ENCODE measurements around the gene ACSF3. TPM values are rescaled to one million over a fixed set of nuclear protein-coding genes. Genes with fewer than 3 reads are reported as not detected.

The ACSF3 gene
- total RNA-seq, 1 experiment from 2014 or later, result 11.8 TPM

DNA sequence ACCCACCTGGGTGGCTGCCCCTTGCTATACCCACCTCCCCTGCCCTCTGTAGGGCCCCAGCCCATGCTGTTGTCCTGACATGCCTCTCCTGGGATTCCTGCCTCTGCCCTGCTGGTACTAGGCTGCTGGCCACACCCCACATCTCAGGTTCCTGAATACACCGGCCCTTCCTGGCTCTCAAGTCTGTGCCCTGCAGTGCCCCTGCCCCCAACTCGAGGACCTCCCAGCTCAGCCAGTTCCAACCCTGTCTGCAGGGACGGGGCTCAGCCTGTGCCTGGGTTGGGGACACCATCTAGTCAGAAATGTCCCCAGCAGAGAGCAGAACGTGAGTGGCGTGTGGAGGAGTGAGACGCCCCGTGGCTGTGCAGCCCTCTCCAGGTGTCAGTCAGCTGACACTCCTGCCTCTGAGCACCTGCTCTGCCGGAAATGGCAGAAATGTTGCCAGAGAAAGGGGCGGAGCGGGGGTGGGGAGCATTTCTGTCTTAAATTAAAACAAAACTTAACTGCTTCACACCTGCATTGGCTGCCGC lies 28.7 kb downstream of the ACSF3 start:
- H3K9me3 ChIP-seq (replicated peaks), result no peaks in the 10 kb centered on the region
- H3K4me3 ChIP-seq, result no peak overlapping the region
- no peak overlapping the region for H3K27ac ChIP-seq
- no peaks in the 10 kb centered on the region for H3K27me3 ChIP-seq
- DNase-seq, result no peak
- H3K4me1 ChIP-seq, result no peaks in the 10 kb centered on the region
- no peaks in the 10 kb centered on the region for H3K36me3 ChIP-seq

DNA sequence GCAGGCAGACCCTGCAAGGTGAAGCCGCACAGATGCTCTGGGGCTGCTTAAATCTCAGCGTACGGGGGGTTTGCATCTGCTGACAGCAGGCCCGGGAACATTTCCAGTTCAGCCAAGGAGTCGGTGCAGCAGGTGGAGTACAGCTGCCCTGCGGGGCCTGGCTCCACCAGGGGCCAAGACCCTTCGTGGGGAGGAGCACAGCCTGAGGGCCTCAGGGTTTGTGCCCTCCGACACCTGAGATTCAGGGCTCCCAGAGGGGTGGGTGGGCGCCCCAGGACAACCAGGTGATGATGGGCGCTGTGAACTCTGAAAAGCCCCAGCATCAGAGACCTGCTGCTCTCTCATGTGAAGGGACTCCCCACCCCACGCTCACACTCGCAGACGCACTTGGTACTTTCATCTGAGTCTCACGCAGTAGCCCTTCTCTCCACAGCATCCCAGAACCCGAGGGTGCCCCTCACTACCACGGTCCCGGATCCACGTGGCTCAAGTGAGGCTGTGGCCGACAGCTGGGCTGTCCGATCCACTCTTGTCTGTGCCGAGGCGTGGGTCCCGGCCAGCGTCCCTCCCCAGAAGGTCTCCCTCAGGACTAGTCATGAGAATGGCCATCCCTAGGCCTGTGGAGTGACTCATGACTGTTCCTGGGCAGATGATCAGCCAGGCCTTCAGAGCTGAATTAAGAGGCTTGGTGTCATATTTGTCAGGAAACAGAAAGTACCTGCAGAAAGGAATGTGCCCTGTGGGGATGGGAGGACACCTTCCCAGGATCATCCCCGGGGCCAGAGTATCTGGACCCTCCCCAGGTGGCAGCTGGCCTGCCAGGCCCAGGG lies 29.6 kb downstream of the ACSF3 start:
- no peaks in the 10 kb centered on the region for H3K27me3 ChIP-seq
- no peak for DNase-seq
- H3K9me3 ChIP-seq (replicated peaks), result no peaks in the 10 kb centered on the region
- no peak overlapping the region for H3K27ac ChIP-seq
- H3K4me3 ChIP-seq, result no peak overlapping the region
- H3K4me1 ChIP-seq, result no peaks in the 10 kb centered on the region
- H3K36me3 ChIP-seq, result no peaks in the 10 kb centered on the region

DNA sequence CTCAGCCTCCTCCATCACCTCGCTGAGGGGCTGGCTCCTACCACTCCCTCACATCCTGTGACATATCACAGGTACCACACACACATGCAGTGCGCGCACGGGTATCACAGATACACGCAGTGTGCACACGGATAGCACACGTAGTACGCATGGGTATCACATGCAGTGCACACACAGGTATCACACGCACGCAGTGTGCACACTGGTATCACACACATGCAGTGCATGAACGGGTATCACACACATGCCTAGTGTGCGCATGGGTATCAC lies 30.1 kb downstream of the ACSF3 start:
- no peak for DNase-seq
- H3K36me3 ChIP-seq, result no peaks in the 10 kb centered on the region
- no peaks in the 10 kb centered on the region for H3K4me1 ChIP-seq
- H3K4me3 ChIP-seq, result no peak overlapping the region
- H3K9me3 ChIP-seq (replicated peaks), result no peaks in the 10 kb centered on the region
- H3K27ac ChIP-seq, result no peak overlapping the region
- no peaks in the 10 kb centered on the region for H3K27me3 ChIP-seq

DNA sequence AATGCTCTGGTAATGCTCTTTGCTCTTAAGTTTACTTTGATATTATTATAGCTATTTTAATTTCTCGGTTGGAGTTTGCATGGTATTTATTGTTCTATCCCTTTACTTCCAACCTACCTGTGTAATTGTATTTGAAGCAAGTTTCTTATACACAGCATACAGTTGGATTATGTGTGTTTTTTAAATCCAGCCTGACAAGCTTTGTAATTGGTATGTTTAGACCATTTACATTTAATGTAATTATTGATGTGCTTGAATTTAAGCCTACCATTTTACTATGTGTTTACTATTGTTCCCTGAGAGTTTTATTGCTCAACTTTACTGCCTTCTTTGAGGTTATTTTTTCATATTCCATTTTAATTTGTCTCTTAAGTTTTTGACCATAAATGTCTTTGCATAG lies 35.7 kb downstream of the ACSF3 start:
- Histone ChIP-seq H3K27me3 (no peaks in the 10 kb centered on the region; the same call in 1 of the 2 replicates), H3K27ac (no peak overlapping the region), H3K36me3 (no peaks in the 10 kb centered on the region; the same call in 1 of the 2 replicates), H3K4me3 (no peak overlapping the region), H3K4me1 (no peaks in the 10 kb centered on the region), H3K9me3 (replicated peaks) (no peaks in the 10 kb centered on the region)
- no peak for DNase-seq

DNA sequence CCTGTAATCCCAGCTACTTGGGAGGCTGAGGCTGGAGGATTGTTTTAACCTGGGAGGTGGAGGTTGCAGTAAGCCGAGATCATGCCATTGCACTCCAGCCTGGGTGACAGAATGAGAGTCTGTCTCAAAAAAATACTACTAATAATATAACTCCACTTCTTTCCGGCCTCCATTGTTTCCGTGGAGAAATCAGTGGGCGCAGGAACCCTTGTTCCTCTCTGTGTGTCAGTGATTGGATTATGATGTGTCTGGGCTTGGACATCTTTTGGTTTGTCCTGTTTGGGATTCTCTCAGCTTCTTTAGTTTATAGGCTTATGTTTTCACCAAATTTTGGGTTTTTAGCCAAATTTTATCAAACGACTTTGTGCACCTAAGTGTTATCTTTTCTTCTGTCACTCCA lies 36.8 kb downstream of the ACSF3 start:
- no peak for DNase-seq
- H3K9me3 ChIP-seq (replicated peaks), result no peaks in the 10 kb centered on the region

DNA sequence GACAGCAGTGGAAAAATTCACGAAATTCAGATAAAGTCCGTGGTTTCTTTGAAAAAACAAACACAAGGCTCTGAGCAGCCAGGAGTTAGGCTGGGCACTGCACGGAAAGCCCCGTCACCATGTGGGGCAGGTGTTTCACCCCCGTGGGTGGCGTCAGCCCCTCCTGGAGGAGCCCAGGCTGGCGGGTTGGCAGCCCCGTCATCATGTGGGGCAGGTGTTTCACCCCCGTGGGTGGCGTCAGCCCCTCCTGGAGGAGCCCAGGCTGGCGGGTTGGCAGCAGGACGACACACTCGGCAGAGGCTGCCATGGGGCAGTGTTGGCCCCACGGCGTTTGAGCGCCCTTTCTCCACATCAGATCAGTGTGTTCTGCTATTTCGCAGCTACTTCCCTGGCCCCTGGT lies 38.1 kb downstream of the ACSF3 start:
- no peaks in the 10 kb centered on the region for H3K9me3 ChIP-seq (replicated peaks)
- no peaks in the 10 kb centered on the region; the same call in 1 of the 2 replicates for H3K27me3 ChIP-seq
- H3K4me1 ChIP-seq, result no peaks in the 10 kb centered on the region
- H3K4me3 ChIP-seq, result no peak overlapping the region
- H3K27ac ChIP-seq, result no peak overlapping the region
- DNase-seq, result no peak
- H3K36me3 ChIP-seq, result no peaks in the 10 kb centered on the region; the same call in 1 of the 2 replicates

More for the DNA sequence above, 36.8 kb downstream of the ACSF3 start:
- Histone ChIP-seq H3K4me3 (no peak overlapping the region), H3K4me1 (no peaks in the 10 kb centered on the region), H3K27ac (no peak overlapping the region), H3K27me3 (no peaks in the 10 kb centered on the region; the same call in 1 of the 2 replicates), H3K36me3 (no peaks in the 10 kb centered on the region; the same call in 1 of the 2 replicates)

DNA sequence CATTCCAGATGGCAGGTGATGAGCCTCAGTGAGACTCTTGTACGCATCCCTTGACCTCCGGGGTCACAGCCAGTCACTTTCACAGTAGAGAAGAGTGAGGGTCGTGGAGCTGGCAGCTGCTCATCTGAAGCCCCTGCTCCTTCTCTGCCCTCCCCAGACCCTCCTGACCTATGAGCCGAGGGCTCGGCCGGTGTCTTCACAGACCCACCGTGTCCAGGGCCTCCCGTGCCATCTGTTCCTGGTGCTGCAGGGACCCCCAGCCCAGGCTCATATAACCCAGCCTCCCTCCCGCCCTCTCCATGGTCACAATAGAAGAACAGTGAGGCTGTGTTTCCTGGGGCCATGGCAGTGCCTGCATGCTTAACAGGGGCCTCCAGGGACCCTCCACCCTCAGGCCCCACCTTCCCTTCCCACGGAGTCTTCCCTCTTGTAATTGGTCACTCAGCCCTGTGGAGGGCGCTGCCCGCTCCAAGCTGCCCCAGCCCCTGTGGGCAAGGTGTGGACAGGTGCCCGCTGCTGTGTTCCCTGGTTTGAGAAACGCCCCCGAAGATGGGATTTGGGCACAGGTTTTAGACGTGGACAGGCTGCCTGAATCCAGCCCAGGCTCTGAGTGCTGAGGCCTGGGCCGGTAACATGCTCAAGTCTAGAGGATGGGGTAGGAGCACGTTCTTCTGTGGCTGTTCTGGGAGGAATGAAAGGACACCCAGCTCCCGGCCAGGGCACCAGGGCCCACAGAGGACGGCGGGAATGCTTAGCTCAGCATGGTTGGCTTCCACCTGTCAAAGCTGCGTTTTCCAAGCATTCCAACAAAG lies 38.7 kb downstream of the ACSF3 start:
- no peaks in the 10 kb centered on the region; the same call in 1 of the 2 replicates for H3K27me3 ChIP-seq
- H3K9me3 ChIP-seq (replicated peaks), result no peaks in the 10 kb centered on the region
- no peaks in the 10 kb centered on the region for H3K4me1 ChIP-seq
- no peak overlapping the region for H3K4me3 ChIP-seq
- no peak for DNase-seq
- H3K27ac ChIP-seq, result no peak overlapping the region
- no peaks in the 10 kb centered on the region; the same call in 1 of the 2 replicates for H3K36me3 ChIP-seq

DNA sequence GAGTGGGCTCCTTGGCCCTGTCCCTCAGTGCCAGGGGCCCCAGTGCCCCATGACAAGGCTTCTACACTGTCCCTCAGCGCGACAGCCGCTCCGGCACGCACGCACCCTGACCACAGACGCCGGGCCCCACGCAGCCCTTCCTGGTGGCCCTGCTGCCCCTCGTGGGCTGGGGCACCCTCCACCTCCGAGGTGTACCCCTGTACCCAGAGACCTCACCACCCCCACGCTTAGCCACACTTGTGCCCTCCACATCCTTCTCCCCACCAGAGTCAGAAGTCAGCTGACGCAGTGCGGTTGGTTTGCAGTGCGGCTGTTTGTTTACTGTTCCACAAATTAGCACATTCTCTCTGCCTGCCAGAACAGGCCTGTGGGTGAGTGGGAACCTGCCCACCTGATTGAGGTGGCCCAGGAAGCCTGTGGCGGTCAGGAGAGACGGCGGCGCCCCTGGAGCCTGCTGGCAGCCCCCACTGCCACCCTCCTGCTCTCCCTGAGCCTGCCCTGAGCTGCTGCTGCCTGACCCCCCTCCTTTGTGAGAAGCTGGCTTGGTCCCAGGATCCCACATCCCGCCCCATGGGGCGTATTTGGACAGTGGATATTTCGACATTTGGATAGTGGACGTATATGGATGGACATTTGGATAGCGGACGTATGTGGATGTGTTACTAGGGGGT lies 39.9 kb downstream of the ACSF3 start:
- Histone ChIP-seq H3K9me3 (replicated peaks) (no peaks in the 10 kb centered on the region), H3K4me3 (no peak overlapping the region), H3K4me1 (no peaks in the 10 kb centered on the region), H3K27me3 (no peaks in the 10 kb centered on the region; the same call in 1 of the 2 replicates), H3K27ac (no peak overlapping the region), H3K36me3 (no peaks in the 10 kb centered on the region; the same call in 1 of the 2 replicates)
- DNase-seq, result no peak

DNA sequence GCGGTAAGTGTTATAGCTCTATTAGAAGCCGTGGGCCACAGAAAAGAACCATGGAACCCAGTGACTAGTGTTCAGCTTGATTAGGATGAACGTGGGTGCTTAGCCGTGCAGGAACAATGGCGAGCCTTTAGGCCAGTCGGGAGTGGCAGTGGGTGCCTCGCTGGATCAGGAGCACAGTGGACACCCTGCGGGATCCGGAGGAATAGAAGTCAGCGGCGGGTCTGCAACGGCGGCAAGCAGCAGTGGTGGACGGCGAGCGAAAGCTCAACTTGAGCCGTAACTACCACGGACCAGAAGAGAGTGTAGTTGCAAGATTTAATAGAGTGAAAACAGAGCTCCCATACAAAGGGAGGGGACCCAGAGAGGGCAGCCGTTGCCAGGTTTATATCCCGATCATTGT lies 40.6 kb downstream of the ACSF3 start:
- H3K27me3 ChIP-seq, result no peaks in the 10 kb centered on the region; the same call in 1 of the 2 replicates
- DNase-seq, result no peak
- no peaks in the 10 kb centered on the region for H3K9me3 ChIP-seq (replicated peaks)

DNA sequence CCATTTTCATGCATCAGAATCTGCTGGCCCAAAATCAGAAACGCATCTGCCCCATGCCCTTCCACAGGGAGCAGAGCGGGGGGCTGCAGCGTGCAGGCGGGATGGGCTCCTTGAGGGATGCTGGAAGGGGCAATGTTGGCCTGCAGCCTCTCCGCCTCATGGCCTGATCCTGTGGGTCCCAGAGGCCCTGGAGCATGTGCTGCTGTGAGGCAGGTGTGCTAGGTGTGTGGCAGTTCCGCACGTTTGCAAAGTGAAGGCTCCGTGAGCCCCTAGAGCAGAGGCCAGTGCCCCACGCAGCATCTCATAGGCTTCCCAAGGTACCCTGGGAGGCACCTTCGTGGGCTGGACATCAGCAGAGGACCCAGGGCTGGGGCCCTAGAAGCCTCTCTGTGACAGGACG lies 41.5 kb downstream of the ACSF3 start:
- H3K4me3 ChIP-seq, result no peak overlapping the region
- no peaks in the 10 kb centered on the region for H3K4me1 ChIP-seq
- no peak overlapping the region for H3K27ac ChIP-seq
- H3K9me3 ChIP-seq (replicated peaks), result no peaks in the 10 kb centered on the region
- no peak for DNase-seq
- H3K27me3 ChIP-seq, result no peaks in the 10 kb centered on the region; the same call in 1 of the 2 replicates
- H3K36me3 ChIP-seq, result no peaks in the 10 kb centered on the region

More for the DNA sequence above, 40.6 kb downstream of the ACSF3 start:
- Histone ChIP-seq H3K27ac (no peak overlapping the region), H3K4me3 (no peak overlapping the region), H3K36me3 (no peaks in the 10 kb centered on the region; the same call in 1 of the 2 replicates), H3K4me1 (no peaks in the 10 kb centered on the region)

DNA sequence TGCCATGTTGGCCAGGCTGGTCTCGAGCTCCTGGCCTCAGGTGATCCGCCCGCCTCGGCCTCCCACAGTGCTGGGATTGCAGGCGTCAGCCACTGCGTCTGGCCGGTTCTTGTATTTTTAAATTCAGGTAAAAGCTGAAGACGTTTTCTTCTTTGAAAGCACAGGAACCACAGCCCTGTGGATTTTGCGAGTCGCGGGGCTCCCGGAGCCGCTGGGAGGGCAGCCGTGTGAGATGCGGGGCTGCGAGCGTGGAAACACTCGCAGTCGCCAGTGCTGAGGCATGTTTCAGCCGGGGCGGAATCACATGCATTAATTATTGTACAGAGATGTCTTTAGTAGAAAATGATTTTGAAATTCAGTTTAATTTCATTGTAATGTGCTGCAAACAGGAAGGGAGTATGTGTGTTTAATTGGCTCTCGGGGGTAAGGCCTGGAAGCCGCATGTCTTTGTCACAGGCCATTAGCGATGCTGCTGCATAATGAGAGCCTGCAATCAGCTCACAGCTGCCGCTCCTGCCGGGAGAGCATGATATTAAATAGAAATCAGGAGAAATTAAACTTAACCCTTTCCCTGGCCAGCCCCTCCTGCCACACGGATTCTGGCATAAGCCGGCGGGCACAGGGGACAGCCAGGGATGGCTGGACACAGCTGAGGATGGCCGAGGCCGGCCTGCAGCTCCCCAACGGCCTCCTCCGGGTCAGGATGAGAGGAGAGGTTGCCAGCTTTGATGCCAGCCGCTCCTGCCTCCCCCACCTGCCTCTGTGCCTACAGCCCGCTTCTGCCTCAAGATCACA lies 42.5 kb downstream of the ACSF3 start:
- no peaks in the 10 kb centered on the region for H3K36me3 ChIP-seq
- H3K9me3 ChIP-seq (replicated peaks), result no peaks in the 10 kb centered on the region
- no peaks in the 10 kb centered on the region for H3K4me1 ChIP-seq
- H3K27me3 ChIP-seq, result no peaks in the 10 kb centered on the region; the same call in 1 of the 2 replicates
- H3K4me3 ChIP-seq, result no peak overlapping the region
- DNase-seq, result no peak
- no peak overlapping the region for H3K27ac ChIP-seq

DNA sequence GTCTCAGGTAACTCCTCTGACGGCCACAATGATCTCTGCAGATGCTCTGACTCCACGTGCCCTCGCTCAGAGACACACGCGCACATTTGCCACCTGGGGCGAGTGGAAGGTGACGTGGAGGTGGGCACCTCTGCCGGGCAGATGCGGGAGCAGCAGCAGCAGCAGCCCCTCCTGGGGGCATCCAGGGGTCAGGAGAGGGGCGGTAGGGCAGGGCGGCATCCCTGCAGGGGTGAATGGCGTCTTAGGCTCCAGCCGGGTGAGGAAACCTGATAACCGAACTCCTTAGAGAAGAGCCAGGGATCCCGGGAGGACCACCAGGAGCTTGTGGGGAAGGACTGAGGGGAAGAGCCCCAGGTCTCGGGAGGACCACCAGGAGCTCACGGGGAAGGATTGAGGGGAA lies 43.3 kb downstream of the ACSF3 start:
- no peaks in the 10 kb centered on the region; the same call in 1 of the 2 replicates for H3K27me3 ChIP-seq
- no peaks in the 10 kb centered on the region for H3K36me3 ChIP-seq
- H3K4me1 ChIP-seq, result no peaks in the 10 kb centered on the region
- H3K27ac ChIP-seq, result no peak overlapping the region
- DNase-seq, result no peak
- no peaks in the 10 kb centered on the region for H3K9me3 ChIP-seq (replicated peaks)
- no peak overlapping the region for H3K4me3 ChIP-seq

DNA sequence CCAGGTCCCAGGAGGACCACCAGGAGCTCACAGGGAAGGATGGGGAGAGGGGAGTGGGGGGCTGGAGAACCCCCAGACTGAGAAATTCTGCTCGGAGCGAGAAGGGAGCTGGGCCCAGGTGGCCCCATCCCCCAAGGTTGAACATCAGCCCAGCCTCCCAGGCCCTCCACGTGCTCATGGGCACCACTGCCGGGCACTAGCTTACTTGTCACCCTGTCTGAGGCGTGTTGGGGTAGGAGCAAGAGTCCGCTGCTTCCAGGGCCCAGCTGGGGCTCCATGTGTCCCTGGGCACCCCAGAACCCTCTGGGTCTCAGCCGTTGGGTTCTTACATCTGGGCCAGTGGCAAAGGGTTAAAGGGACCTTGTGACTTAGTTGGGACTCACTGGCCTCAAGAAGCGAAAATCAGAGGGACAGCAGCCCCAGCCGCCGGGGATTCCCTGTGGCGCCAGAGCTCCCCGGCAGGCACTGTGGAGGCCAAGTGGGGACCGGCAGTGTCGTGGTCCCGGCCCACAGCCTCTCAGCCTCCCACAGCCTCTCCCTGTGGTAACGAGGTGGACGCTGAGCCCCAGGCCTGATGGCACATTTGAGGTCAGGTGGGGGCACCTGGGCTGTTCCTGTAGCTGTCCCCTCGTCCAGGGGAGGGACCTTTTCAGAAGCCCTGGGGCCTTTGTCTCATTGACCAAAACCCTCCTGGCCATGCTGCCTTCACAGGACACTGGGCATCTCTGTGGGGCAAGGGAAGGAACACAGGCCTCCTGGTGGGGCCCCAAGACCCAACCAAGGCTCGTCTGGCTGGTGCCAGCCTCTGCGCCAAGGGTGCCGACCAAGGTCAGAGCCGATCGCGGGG lies 44.2 kb downstream of the ACSF3 start:
- no peaks in the 10 kb centered on the region for H3K36me3 ChIP-seq
- H3K4me3 ChIP-seq, result no peak overlapping the region
- DNase-seq, result no peak
- no peaks in the 10 kb centered on the region for H3K4me1 ChIP-seq
- H3K27me3 ChIP-seq, result no peaks in the 10 kb centered on the region; the same call in 1 of the 2 replicates
- no peaks in the 10 kb centered on the region for H3K9me3 ChIP-seq (replicated peaks)
- H3K27ac ChIP-seq, result no peak overlapping the region
